Measurements from ENCODE around the gene MEFV. TPM values are rescaled to one million over a fixed set of nuclear protein-coding genes. Genes with fewer than 3 reads are reported as not detected.
A peak's percentile ranks its signal among the peaks of the same experiment; 100 is the strongest.

MEFV gene
- polyA plus RNA-seq, 2 of the 4 experiments (the other 2 are of a cell fraction), result not detected

GRCh38 chr16:3305109-3306068 lies 49.0 kb upstream of the MEFV start, which contains the start of the genes TIGD7 and ZNF75A (continued):
- TF ChIP-seq E2F6 (IDR thresholded peaks at IDR 0.05; ENCODE audit: borderline replicate concordance, low read depth) (peak; percentile 99), PBX3 (IDR thresholded peaks at IDR 0.05) (no peak), SMC3 (IDR thresholded peaks at IDR 0.05) (no peak), ESRRA (IDR thresholded peaks at IDR 0.05; ENCODE audit: borderline replicate concordance, low read length) (no peak), NR3C1 (IDR thresholded peaks at IDR 0.05) (no peak), TFCP2L1 (CRISPR knock-in tag; IDR thresholded peaks at IDR 0.05) (peak; percentile 47; the same call in 1 of the 2 replicates), PHF8 (IDR thresholded peaks at IDR 0.05; ENCODE audit: borderline replicate concordance, low read depth) (peak; percentile 91), HOXA7 (CRISPR knock-in tag; IDR thresholded peaks at IDR 0.05) (no peak; the same call in 1 of the 2 replicates), FOSL2 (IDR thresholded peaks at IDR 0.05) (no peak), FOSL2 (CRISPR knock-in tag; IDR thresholded peaks at IDR 0.05) (no peak), HMGXB4 (CRISPR knock-in tag; IDR thresholded peaks at IDR 0.05; ENCODE audit: borderline replicate concordance) (0 out of 2 replicates have a peak, but pooled peaks have one; percentile 6), CBX8 (IDR thresholded peaks at IDR 0.05) (no peak), CHD2 (IDR thresholded peaks at IDR 0.05; ENCODE audit: low read length, partially characterized antibody) (no peak), FOSB (CRISPR knock-in tag; IDR thresholded peaks at IDR 0.05) (no peak)

GRCh38 chr16:3304370-3304769 lies 47.9 kb upstream of the MEFV start:
- Histone ChIP-seq H3K4me2 (peak overlapping the region; percentile 81; the same call in 2 of the 3 replicates), H3K27ac (no peak overlapping the region), H3K9me3 (peaks cover 92% of the 10 kb centered on the region), H3K4me1 (no peaks in the 10 kb centered on the region), H3K4me3 (peak overlapping the region; percentile 58)
- POLR2A ChIA-PET, result interaction anchor here (2.5 kb wide), 1 partner anchor 21 kb away, joined by 12 read pairs; the partner anchor contains the start of gene ZNF263
- ATAC-seq, result no peak
- TF ChIP-seq MAFK (IDR thresholded peaks at IDR 0.05; ENCODE audit: partially characterized antibody) (peak; percentile 40), SREBF2 (IDR thresholded peaks at IDR 0.05) (no peak), BHLHE40 (IDR thresholded peaks at IDR 0.05; ENCODE audit: low read depth, low read length) (no peak), JUNB (IDR thresholded peaks at IDR 0.05) (no peak)
- WGBS (ENCODE audit: missing lambda C conversion rate), result 81% methylated on average over 4 of the region's 4 CpGs
- no peak for DNase-seq (ENCODE audit: low read depth in 1 of 2, low spot score in 1 of 2)
- CTCF ChIA-PET, result interaction anchor here (0.8 to 1.9 kb wide), 4 partner anchors 10 to 38 kb away, joined by 3 to 5 read pairs (median 4); no protein-coding TSS in a partner anchor
- FAIRE-seq, result no peak

GRCh38 chr16:3295783-3296182 lies 39.4 kb upstream of the MEFV start:
- TF ChIP-seq RCOR1 (IDR thresholded peaks at IDR 0.05; ENCODE audit: low read depth, low read length), result no peak
- no peak for TF ChIP-seq REST (IDR thresholded peaks at IDR 0.05)
- no peak for TF ChIP-seq MYC (IDR thresholded peaks at IDR 0.05; ENCODE audit: borderline replicate concordance, low read length)
- TF ChIP-seq FOSL2 (IDR thresholded peaks at IDR 0.05), result no peak
- no peak for TF ChIP-seq FOSL2 (CRISPR knock-in tag; IDR thresholded peaks at IDR 0.05)
- no peak for TF ChIP-seq ZC3H11A (IDR thresholded peaks at IDR 0.05)
- CTCF ChIA-PET, result no interaction called here
- 96% methylated on average over 13 of the region's 13 CpGs for WGBS (ENCODE audit: missing lambda C conversion rate)
- H3K4me3 ChIP-seq, result no peak overlapping the region
- no peak overlapping the region for H3K27ac ChIP-seq
- H3K9me3 ChIP-seq, result peaks cover 97% of the 10 kb centered on the region
- no peaks in the 10 kb centered on the region for H3K4me1 ChIP-seq
- FAIRE-seq (no peak), DNase-seq (ENCODE audit: low read depth in 1 of 2, low spot score in 1 of 2) (no peak), ATAC-seq (no peak; a peak in 1 of 6 replicates)
- POLR2A ChIA-PET, result no interaction called here
- H3K4me2 ChIP-seq, result no peak overlapping the region
